WTC11 (cell line): ENCODE measurements around the gene CD68. TPM values are rescaled to one million over a fixed set of nuclear protein-coding genes. Genes with fewer than 3 reads are reported as not detected.

ENCODE experiments used
- CREM ChIP-seq: sonication (generic); formaldehyde crosslinking; IDR thresholded peaks from 2 replicates; pipeline ENCODE4 v1.8.1; 2022; ENCODE audit warnings: mild to moderate bottlenecking, missing genetic modification reagents, moderate library complexity
- E2F1 ChIP-seq: sonication (generic); formaldehyde crosslinking; IDR thresholded peaks from 2 replicates; pipeline ENCODE4 v1.8.0; 2022; ENCODE audit warnings: mild to moderate bottlenecking, missing genetic modification reagents
- ELF4 ChIP-seq: sonication (generic); formaldehyde crosslinking; IDR thresholded peaks from 2 replicates; pipeline ENCODE4 v1.8.1; 2022; ENCODE audit warnings: low read depth, mild to moderate bottlenecking, moderate library complexity, missing genetic modification reagents
- ERG ChIP-seq: fragments of 250-450 bp; sonication (Bioruptor Pico); IDR thresholded peaks from 2 replicates; pipeline ENCODE4 v1.8.0; 2021; ENCODE audit warnings: mild to moderate bottlenecking
- FOXJ3 ChIP-seq: sonication (generic); formaldehyde crosslinking; IDR thresholded peaks from 2 replicates; pipeline ENCODE4 v1.9.0; 2021; ENCODE audit warnings: missing genetic modification reagents, mild to moderate bottlenecking, borderline replicate concordance
- FOXK1 ChIP-seq: sonication (generic); formaldehyde crosslinking; IDR thresholded peaks from 2 replicates; pipeline ENCODE4 v1.8.0; 2022; ENCODE audit warnings: mild to moderate bottlenecking, moderate library complexity, missing genetic modification reagents
- GABPB1 ChIP-seq: sonication (generic); formaldehyde crosslinking; IDR thresholded peaks from 2 replicates; pipeline ENCODE4 v1.8.1; 2023; ENCODE audit warnings: mild to moderate bottlenecking, missing genetic modification reagents
- IRF2 ChIP-seq: sonication (generic); formaldehyde crosslinking; IDR thresholded peaks from 2 replicates; pipeline ENCODE4 v1.8.0; 2022; ENCODE audit warnings: low read depth, missing genetic modification reagents, borderline replicate concordance
- KAT7 ChIP-seq: sonication (generic); formaldehyde crosslinking; IDR thresholded peaks from 2 replicates; pipeline ENCODE4 v1.8.1; 2023; ENCODE audit warnings: missing genetic modification reagents, mild to moderate bottlenecking, borderline replicate concordance
- MAX ChIP-seq: sonication (generic); formaldehyde crosslinking; IDR thresholded peaks from 2 replicates; pipeline ENCODE4 v1.8.0; 2022; ENCODE audit warnings: mild to moderate bottlenecking, missing genetic modification reagents
- NFYB ChIP-seq: sonication (generic); formaldehyde crosslinking; conservative IDR thresholded peaks from 2 replicates; pipeline ENCODE4 v1.8.0; 2022; ENCODE audit warnings: low read depth, missing genetic modification reagents
- NR3C1 ChIP-seq: sonication (generic); formaldehyde crosslinking; conservative IDR thresholded peaks from 2 replicates; pipeline ENCODE4 v1.8.1; 2023; ENCODE audit warnings: low read depth, mild to moderate bottlenecking, missing genetic modification reagents
- PREB ChIP-seq: sonication (generic); formaldehyde crosslinking; IDR thresholded peaks from 2 replicates; pipeline ENCODE4 v1.8.1; 2022; ENCODE audit warnings: mild to moderate bottlenecking, missing genetic modification reagents, moderate library complexity, borderline replicate concordance
- RELA ChIP-seq: sonication (generic); formaldehyde crosslinking; IDR thresholded peaks from 2 replicates; pipeline ENCODE4 v1.8.1; 2022; ENCODE audit warnings: missing genetic modification reagents, mild to moderate bottlenecking, borderline replicate concordance
- SP1 ChIP-seq: sonication (generic); formaldehyde crosslinking; conservative IDR thresholded peaks from 2 replicates; pipeline ENCODE4 v1.8.1; 2022; ENCODE audit warnings: missing genetic modification reagents
- TEAD4 ChIP-seq: sonication (generic); formaldehyde crosslinking; IDR thresholded peaks from 2 replicates; pipeline ENCODE4 v1.8.0; 2022; ENCODE audit warnings: mild to moderate bottlenecking, missing genetic modification reagents
- TP53 ChIP-seq: sonication (generic); formaldehyde crosslinking; IDR thresholded peaks from 2 replicates; pipeline ENCODE4 v1.8.1; 2023; ENCODE audit warnings: mild to moderate bottlenecking, missing genetic modification reagents
- ZNF219 ChIP-seq: sonication (generic); formaldehyde crosslinking; IDR thresholded peaks from 2 replicates; pipeline ENCODE4 v1.8.0; 2023; ENCODE audit warnings: missing genetic modification reagents, mild to moderate bottlenecking, borderline replicate concordance
- ZNF416 ChIP-seq: fragments of 250-450 bp; sonication (Bioruptor Pico); IDR thresholded peaks from 2 replicates; pipeline ENCODE4 v1.9.0; 2021; ENCODE audit warnings: mild to moderate bottlenecking, inconsistent platforms
- ZNF423 ChIP-seq: fragments of 250-450 bp; sonication (Bioruptor Pico); IDR thresholded peaks from 2 replicates; pipeline ENCODE4 v2.1.2; 2022; ENCODE audit warnings: mild to moderate bottlenecking, moderate library complexity
- ZSCAN18 ChIP-seq: fragments of 250-450 bp; sonication (Bioruptor Pico); IDR thresholded peaks from 2 replicates; pipeline ENCODE4 v2.1.2; 2022; ENCODE audit warnings: mild to moderate bottlenecking, moderate library complexity
- total RNA-seq: library from RNA; stranded (reverse); gene quantifications from 3 replicates; pipeline ENCODE4 v1.2.3, GENCODE V29; 2021
- TF ChIP-seq, protein P1 (sequence below): sonication (generic); formaldehyde crosslinking; conservative IDR thresholded peaks from 2 replicates; pipeline ENCODE4 v1.8.1; 2023; ENCODE audit warnings: mild to moderate bottlenecking, low read depth, missing genetic modification reagents, moderate library complexity
- TF ChIP-seq, protein P2 (sequence below): sonication (generic); formaldehyde crosslinking; IDR thresholded peaks from 2 replicates; pipeline ENCODE4 v1.8.1; 2022; ENCODE audit warnings: missing genetic modification reagents, borderline replicate concordance
- TF ChIP-seq, protein P3 (sequence below): sonication (generic); formaldehyde crosslinking; IDR thresholded peaks from 2 replicates; pipeline ENCODE4 v1.8.1; 2023; ENCODE audit warnings: mild to moderate bottlenecking, missing genetic modification reagents, moderate library complexity
- TF ChIP-seq, protein P4 (sequence below): sonication (generic); formaldehyde crosslinking; IDR thresholded peaks from 2 replicates; pipeline ENCODE4 v1.8.1; 2022; ENCODE audit warnings: mild to moderate bottlenecking, moderate library complexity, missing genetic modification reagents
- TF ChIP-seq, protein P5 (sequence below): fragments of 250-450 bp; sonication (Bioruptor Pico); IDR thresholded peaks from 2 replicates; pipeline ENCODE4 v1.9.0; 2021; ENCODE audit warnings: moderate library complexity, mild to moderate bottlenecking, inconsistent platforms, borderline replicate concordance

The CD68 gene
- total RNA-seq, 1 experiment from 2014 or later = 0.72 TPM

GRCh38 chr17:7627250-7628121, 48.0 kb downstream of the CD68 start, which contains the start of gene SAT2 (continued):
- TF ChIP-seq KAT7 (no peak), NFYB (CRISPR knock-in tag) (peak; percentile 47), PREB (CRISPR knock-in tag) (no peak), ELF4 (no peak), MAX (no peak), IRF2 (no peak), ZSCAN18 (CRISPR knock-in tag) (no peak), ZNF423 (CRISPR knock-in tag) (peak; percentile 61; the same call in 1 of the 2 replicates), ERG (no peak), RELA (CRISPR knock-in tag) (no peak), GABPB1 (CRISPR knock-in tag) (no peak), TEAD4 (CRISPR knock-in tag) (no peak), TP53 (CRISPR knock-in tag) (0 out of 2 replicates have a peak, but pooled peaks have one; percentile 33), FOXJ3 (CRISPR knock-in tag) (no peak), SP1 (CRISPR knock-in tag) (peak; percentile 58; the same call in 1 of the 2 replicates), ZNF219 (CRISPR knock-in tag) (no peak), NR3C1 (no peak), FOXK1 (no peak), E2F1 (CRISPR knock-in tag) (no peak), ZNF416 (CRISPR knock-in tag) (peak; percentile 87), CREM (CRISPR knock-in tag) (0 out of 2 replicates have a peak, but pooled peaks have one; percentile 47)
- TF ChIP-seq, protein P1, sequence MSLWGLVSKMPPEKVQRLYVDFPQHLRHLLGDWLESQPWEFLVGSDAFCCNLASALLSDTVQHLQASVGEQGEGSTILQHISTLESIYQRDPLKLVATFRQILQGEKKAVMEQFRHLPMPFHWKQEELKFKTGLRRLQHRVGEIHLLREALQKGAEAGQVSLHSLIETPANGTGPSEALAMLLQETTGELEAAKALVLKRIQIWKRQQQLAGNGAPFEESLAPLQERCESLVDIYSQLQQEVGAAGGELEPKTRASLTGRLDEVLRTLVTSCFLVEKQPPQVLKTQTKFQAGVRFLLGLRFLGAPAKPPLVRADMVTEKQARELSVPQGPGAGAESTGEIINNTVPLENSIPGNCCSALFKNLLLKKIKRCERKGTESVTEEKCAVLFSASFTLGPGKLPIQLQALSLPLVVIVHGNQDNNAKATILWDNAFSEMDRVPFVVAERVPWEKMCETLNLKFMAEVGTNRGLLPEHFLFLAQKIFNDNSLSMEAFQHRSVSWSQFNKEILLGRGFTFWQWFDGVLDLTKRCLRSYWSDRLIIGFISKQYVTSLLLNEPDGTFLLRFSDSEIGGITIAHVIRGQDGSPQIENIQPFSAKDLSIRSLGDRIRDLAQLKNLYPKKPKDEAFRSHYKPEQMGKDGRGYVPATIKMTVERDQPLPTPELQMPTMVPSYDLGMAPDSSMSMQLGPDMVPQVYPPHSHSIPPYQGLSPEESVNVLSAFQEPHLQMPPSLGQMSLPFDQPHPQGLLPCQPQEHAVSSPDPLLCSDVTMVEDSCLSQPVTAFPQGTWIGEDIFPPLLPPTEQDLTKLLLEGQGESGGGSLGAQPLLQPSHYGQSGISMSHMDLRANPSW (CRISPR knock-in tag) = no peak
- TF ChIP-seq, protein P2, sequence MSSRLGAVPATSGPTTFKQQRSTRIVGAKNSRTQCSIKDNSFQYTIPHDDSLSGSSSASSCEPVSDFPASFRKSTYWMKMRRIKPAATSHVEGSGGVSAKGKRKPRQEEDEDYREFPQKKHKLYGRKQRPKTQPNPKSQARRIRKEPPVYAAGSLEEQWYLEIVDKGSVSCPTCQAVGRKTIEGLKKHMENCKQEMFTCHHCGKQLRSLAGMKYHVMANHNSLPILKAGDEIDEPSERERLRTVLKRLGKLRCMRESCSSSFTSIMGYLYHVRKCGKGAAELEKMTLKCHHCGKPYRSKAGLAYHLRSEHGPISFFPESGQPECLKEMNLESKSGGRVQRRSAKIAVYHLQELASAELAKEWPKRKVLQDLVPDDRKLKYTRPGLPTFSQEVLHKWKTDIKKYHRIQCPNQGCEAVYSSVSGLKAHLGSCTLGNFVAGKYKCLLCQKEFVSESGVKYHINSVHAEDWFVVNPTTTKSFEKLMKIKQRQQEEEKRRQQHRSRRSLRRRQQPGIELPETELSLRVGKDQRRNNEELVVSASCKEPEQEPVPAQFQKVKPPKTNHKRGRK (CRISPR knock-in tag) = no peak
- TF ChIP-seq, protein P3, sequence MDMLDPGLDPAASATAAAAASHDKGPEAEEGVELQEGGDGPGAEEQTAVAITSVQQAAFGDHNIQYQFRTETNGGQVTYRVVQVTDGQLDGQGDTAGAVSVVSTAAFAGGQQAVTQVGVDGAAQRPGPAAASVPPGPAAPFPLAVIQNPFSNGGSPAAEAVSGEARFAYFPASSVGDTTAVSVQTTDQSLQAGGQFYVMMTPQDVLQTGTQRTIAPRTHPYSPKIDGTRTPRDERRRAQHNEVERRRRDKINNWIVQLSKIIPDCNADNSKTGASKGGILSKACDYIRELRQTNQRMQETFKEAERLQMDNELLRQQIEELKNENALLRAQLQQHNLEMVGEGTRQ (CRISPR knock-in tag) = peak; percentile 40
- TF ChIP-seq, protein P4, sequence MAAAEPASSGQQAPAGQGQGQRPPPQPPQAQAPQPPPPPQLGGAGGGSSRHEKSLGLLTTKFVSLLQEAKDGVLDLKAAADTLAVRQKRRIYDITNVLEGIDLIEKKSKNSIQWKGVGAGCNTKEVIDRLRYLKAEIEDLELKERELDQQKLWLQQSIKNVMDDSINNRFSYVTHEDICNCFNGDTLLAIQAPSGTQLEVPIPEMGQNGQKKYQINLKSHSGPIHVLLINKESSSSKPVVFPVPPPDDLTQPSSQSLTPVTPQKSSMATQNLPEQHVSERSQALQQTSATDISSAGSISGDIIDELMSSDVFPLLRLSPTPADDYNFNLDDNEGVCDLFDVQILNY = no peak
- TF ChIP-seq, protein P5, sequence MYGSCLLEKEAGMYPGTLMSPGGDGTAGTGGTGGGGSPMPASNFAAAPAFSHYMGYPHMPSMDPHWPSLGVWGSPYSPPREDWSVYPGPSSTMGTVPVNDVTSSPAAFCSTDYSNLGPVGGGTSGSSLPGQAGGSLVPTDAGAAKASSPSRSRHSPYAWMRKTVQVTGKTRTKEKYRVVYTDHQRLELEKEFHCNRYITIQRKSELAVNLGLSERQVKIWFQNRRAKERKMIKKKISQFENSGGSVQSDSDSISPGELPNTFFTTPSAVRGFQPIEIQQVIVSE (CRISPR knock-in tag) = no peak
